GM12872 (cell line): ENCODE data around the gene DCC.

Experiments
- CTCF ChIP-seq: IDR thresholded peaks from 3 replicates; pipeline ENCODE4 v1.5.1; 2011; ENCODE audit warnings: low read depth, mild to moderate bottlenecking, low read length, moderate library complexity; ENCODE audit not compliant: insufficient read depth

The DCC gene

GRCh38 chr18:53426666-53427184 lies 1086.7 kb downstream of the DCC start:
- no peak for TF ChIP-seq CTCF

- TF ChIP-seq CTCF, result no peak
Observed at GRCh38 chr18:53441761-53442414, 1101.9 kb downstream of the DCC start.

- TF ChIP-seq CTCF, result no peak
Observed at GRCh38 chr18:53442415-53442783, 1102.4 kb downstream of the DCC start.

GRCh38 chr18:53443336-53443735 lies 1103.3 kb downstream of the DCC start:
- TF ChIP-seq CTCF, result no peak

GRCh38 chr18:53443831-53444230 lies 1103.8 kb downstream of the DCC start:
- no peak for TF ChIP-seq CTCF

GRCh38 chr18:53451902-53452301 lies 1111.9 kb downstream of the DCC start:
- no peak for TF ChIP-seq CTCF

- TF ChIP-seq CTCF, result no peak
Observed at GRCh38 chr18:53457068-53457467, 1117.1 kb downstream of the DCC start.
